Measurements from ENCODE around the gene DLGAP4. TPM values are rescaled to one million over a fixed set of nuclear protein-coding genes. Genes with fewer than 3 reads are reported as not detected.

DLGAP4 gene
- polyA plus RNA-seq, 2 of the 4 experiments (the other 2 are of a cell fraction) = 11.9 to 36.7 TPM

GRCh38 chr20:36396847-36397630 is 90.9 kb downstream of the DLGAP4 start:
- no peak overlapping the region for H3K4me2 ChIP-seq
- H3K4me3 ChIP-seq = no peak overlapping the region
- ChIA-PET POLR2A (no interaction called here), CTCF (interaction anchor here (0.7 to 3.2 kb wide), 4 partner anchors 40 to 198 kb away, joined by 3 to 20 read pairs (median 7); no protein-coding TSS in a partner anchor)
- H3K27ac ChIP-seq = no peak overlapping the region
- FAIRE-seq = no peak
- no peaks in the 10 kb centered on the region for H3K4me1 ChIP-seq
- 30% methylated on average over 8 of the region's 8 CpGs for WGBS (ENCODE audit: missing lambda C conversion rate)
- H3K9me3 ChIP-seq = no peaks in the 10 kb centered on the region
- no peak for ATAC-seq
- no peak for DNase-seq (ENCODE audit: low read depth in 1 of 2, low spot score in 1 of 2)
- TF ChIP-seq MAZ (IDR thresholded peaks at IDR 0.05; ENCODE audit: borderline replicate concordance, low read depth, low read length) (no peak), EHF (CRISPR knock-in tag; IDR thresholded peaks at IDR 0.05) (no peak), CBX8 (IDR thresholded peaks at IDR 0.05) (no peak), PBX3 (IDR thresholded peaks at IDR 0.05) (no peak), REST (IDR thresholded peaks at IDR 0.05) (no peak), TFCP2L1 (CRISPR knock-in tag; IDR thresholded peaks at IDR 0.05) (no peak), ZFP36 (IDR thresholded peaks at IDR 0.05; ENCODE audit: borderline replicate concordance, partially characterized antibody) (no peak), SREBF2 (IDR thresholded peaks at IDR 0.05) (no peak), NR3C1 (IDR thresholded peaks at IDR 0.05) (no peak), CTCF (IDR thresholded peaks at IDR 0.05) (no peak), ZSCAN20 (CRISPR knock-in tag; IDR thresholded peaks at IDR 0.05) (no peak), RCOR1 (IDR thresholded peaks at IDR 0.05; ENCODE audit: low read depth, low read length) (no peak), HMGXB4 (CRISPR knock-in tag; IDR thresholded peaks at IDR 0.05; ENCODE audit: borderline replicate concordance) (no peak), RARB (CRISPR knock-in tag; IDR thresholded peaks at IDR 0.05) (no peak), TP53 (CRISPR knock-in tag; IDR thresholded peaks at IDR 0.05) (no peak), ATOH8 (CRISPR knock-in tag; IDR thresholded peaks at IDR 0.05; ENCODE audit: low read depth) (no peak), EHMT2 (IDR thresholded peaks at IDR 0.05; ENCODE audit: low read depth) (no peak), EP300 (IDR thresholded peaks at IDR 0.05) (no peak), ZNF302 (CRISPR knock-in tag; IDR thresholded peaks at IDR 0.05) (no peak)
